GM23338 (cell line): ENCODE data around the gene TNFRSF6B. TPM values are rescaled to one million over a fixed set of nuclear protein-coding genes. Genes with fewer than 3 reads are reported as not detected.

Source experiments
- ATAC-seq: fragments of 200-7000 bp; cut with Tn5 transposase; 3 replicates; pipeline ENCODE4 v1.9.1; 2020
- DNase-seq: peaks from one replicate; pipeline ENCODE4 v3.0.0-alpha.2; 2015; ENCODE audit warnings: low spot score
- H2AFZ ChIP-seq: fragments of 200-600 bp; sonication (generic); 2 replicates; pipeline ENCODE4 v1.8.0; 2016; ENCODE audit warnings: antibody characterized with exemption, mild to moderate bottlenecking, moderate library complexity
- H3F3A ChIP-seq: fragments of 200-600 bp; sonication (generic); replicated peaks from 2 replicates; pipeline ENCODE4 v1.8.0; 2017; ENCODE audit warnings: antibody characterized with exemption, mixed run types, low read depth
- H3K27ac ChIP-seq: fragments of 200-600 bp; sonication (generic); 2 replicates; pipeline ENCODE4 v1.6.1; 2016; ENCODE audit warnings: low read depth
- H3K27me3 ChIP-seq: fragments of 200-600 bp; sonication (generic); 2 replicates; pipeline ENCODE4 v1.8.0; 2016; ENCODE audit warnings: mild to moderate bottlenecking, mixed run types, moderate library complexity; ENCODE audit not compliant: insufficient read depth
- H3K36me3 ChIP-seq: fragments of 200-600 bp; sonication (generic); 2 replicates; pipeline ENCODE4 v1.8.0; 2016; ENCODE audit warnings: mild to moderate bottlenecking; ENCODE audit not compliant: insufficient read depth
- H3K4me1 ChIP-seq: fragments of 200-600 bp; sonication (generic); 2 replicates; pipeline ENCODE4 v1.8.0; 2016; ENCODE audit warnings: mild to moderate bottlenecking, moderate library complexity; ENCODE audit not compliant: insufficient read depth
- H3K4me2 ChIP-seq: fragments of 200-600 bp; sonication (generic); 2 replicates; pipeline ENCODE4 v1.7.1; 2017; ENCODE audit warnings: mixed run types
- H3K4me3 ChIP-seq: fragments of 200-600 bp; sonication (generic); 2 replicates; pipeline ENCODE4 v1.6.1; 2016; ENCODE audit warnings: mixed run types
- H3K79me2 ChIP-seq: fragments of 200-600 bp; sonication (generic); replicated peaks from 2 replicates; pipeline ENCODE4 v1.8.0; 2017; ENCODE audit warnings: mild to moderate bottlenecking; ENCODE audit not compliant: insufficient read depth
- H3K9me2 ChIP-seq: fragments of 200-600 bp; sonication (generic); 2 replicates; pipeline ENCODE4 v1.8.0; 2017; ENCODE audit not compliant: insufficient read depth
- H4K20me1 ChIP-seq: fragments of 200-600 bp; sonication (generic); replicated peaks from 2 replicates; pipeline ENCODE4 v1.8.0; 2017; ENCODE audit warnings: mild to moderate bottlenecking; ENCODE audit not compliant: insufficient read depth
- H3K27ac Mint-ChIP-seq: 2 replicates; pipeline ENCODE4 v1.8.0; 2020; ENCODE audit warnings: inconsistent platforms, mild to moderate bottlenecking, moderate library complexity, mixed read lengths
- H3K27me3 Mint-ChIP-seq: 3 replicates; pipeline ENCODE4 v1.8.0; 2022; ENCODE audit warnings: low read depth, mild to moderate bottlenecking, moderate library complexity, mixed read lengths, inconsistent platforms; ENCODE audit not compliant: insufficient read depth, poor library complexity
- H3K36me3 Mint-ChIP-seq: 3 replicates; pipeline ENCODE4 v1.8.0; 2021; ENCODE audit warnings: low read depth, mild to moderate bottlenecking, inconsistent platforms, moderate library complexity, mixed read lengths
- H3K4me1 Mint-ChIP-seq: 3 replicates; pipeline ENCODE4 v1.8.0; 2020; ENCODE audit warnings: mild to moderate bottlenecking, inconsistent platforms, mixed read lengths
- H3K4me3 Mint-ChIP-seq: 3 replicates; pipeline ENCODE4 v1.8.0; 2021; ENCODE audit warnings: moderate library complexity, mild to moderate bottlenecking, inconsistent platforms, mixed read lengths
- H3K9me3 Mint-ChIP-seq: 3 replicates; pipeline ENCODE4 v1.8.0; 2020; ENCODE audit warnings: moderate library complexity, mild to moderate bottlenecking, inconsistent platforms, mixed read lengths
- CREB1 ChIP-seq: fragments of 250-450 bp; sonication (Bioruptor Pico); IDR thresholded peaks from 2 replicates; pipeline ENCODE4 v1.5.0; 2020; ENCODE audit warnings: low read depth, mild to moderate bottlenecking, moderate library complexity
- EZH2 ChIP-seq: fragments of 200-600 bp; sonication (generic); IDR thresholded peaks from one replicate; pipeline ENCODE4 v1.8.0; 2017; ENCODE audit warnings: antibody characterized with exemption, mild to moderate bottlenecking, low read depth; ENCODE audit not compliant: unreplicated experiment
- EZH2phosphoT487 ChIP-seq: fragments of 200-600 bp; sonication (generic); IDR thresholded peaks from one replicate; pipeline ENCODE4 v1.8.1; 2018; ENCODE audit warnings: antibody characterized with exemption; ENCODE audit not compliant: unreplicated experiment
- JUNB ChIP-seq: IDR thresholded peaks from one replicate; pipeline ENCODE4 v1.6.1; 2016; ENCODE audit warnings: antibody characterized with exemption; ENCODE audit not compliant: unreplicated experiment
- NANOG ChIP-seq: IDR thresholded peaks from 2 replicates; pipeline ENCODE4 v1.6.1; 2016; ENCODE audit warnings: antibody characterized with exemption, borderline replicate concordance
- POLR2AphosphoS5 ChIP-seq: IDR thresholded peaks from 2 replicates; pipeline ENCODE4 v1.6.1; 2016; ENCODE audit warnings: antibody characterized with exemption, low read depth
- STAT1 ChIP-seq: IDR thresholded peaks from one replicate; pipeline ENCODE4 v1.6.1; 2016; ENCODE audit warnings: antibody characterized with exemption; ENCODE audit not compliant: unreplicated experiment
- ZNF114 ChIP-seq: fragments of 250-450 bp; sonication (Bioruptor Pico); IDR thresholded peaks from 2 replicates; pipeline ENCODE4 v1.5.0; 2020; ENCODE audit warnings: mild to moderate bottlenecking, moderate library complexity
- ZNF331 ChIP-seq: fragments of 250-450 bp; sonication (Bioruptor Pico); IDR thresholded peaks from 2 replicates; pipeline ENCODE4 v1.5.0; 2020; ENCODE audit warnings: low read depth, mild to moderate bottlenecking, moderate library complexity
- polyA plus RNA-seq: library from polyadenylated mRNA; unstranded; fragments of >200 nt; fragmentation: Nextera tagmentation; extraction: Ambion mirVana; gene quantifications from 2 replicates; pipeline ENCODE4 v1.2.1, GENCODE V29; 2016
- total RNA-seq: library from RNA; depleted of rRNA; stranded (reverse); fragments of >200 nt; shearing (Covaris generic); gene quantifications from 2 replicates; pipeline ENCODE4 v1.2.3, GENCODE V29; 2014
- TF ChIP-seq, protein P1 (sequence below): IDR thresholded peaks from 2 replicates; pipeline ENCODE4 v1.6.1; 2016; ENCODE audit warnings: antibody characterized with exemption
- TF ChIP-seq, protein P2 (sequence below): IDR thresholded peaks from one replicate; pipeline ENCODE4 v1.6.1; 2018; ENCODE audit warnings: antibody characterized with exemption; ENCODE audit not compliant: unreplicated experiment
- TF ChIP-seq, protein P3 (sequence below), 2 experiments: fragments of 200-600 bp in 1 of 2; sonication (generic) in 1 of 2; conservative IDR thresholded peaks; 2 replicates each; pipeline versions ENCODE4 v1.5.1 to v1.6.1; 2016 to 2017; ENCODE audit warnings: antibody characterized with exemption in 2 of 2, low read depth in 2 of 2, mild to moderate bottlenecking in 2 of 2, moderate library complexity in 1 of 2
- TF ChIP-seq, protein P4 (sequence below): fragments of 250-450 bp; sonication (Bioruptor Pico); IDR thresholded peaks from 2 replicates; pipeline ENCODE4 v1.5.0; 2020; ENCODE audit warnings: mild to moderate bottlenecking, moderate library complexity

The TNFRSF6B gene
- total and polyA plus RNA-seq, 2 experiments from 2014 or later: 0.28 TPM; not detected in 1

DNA sequence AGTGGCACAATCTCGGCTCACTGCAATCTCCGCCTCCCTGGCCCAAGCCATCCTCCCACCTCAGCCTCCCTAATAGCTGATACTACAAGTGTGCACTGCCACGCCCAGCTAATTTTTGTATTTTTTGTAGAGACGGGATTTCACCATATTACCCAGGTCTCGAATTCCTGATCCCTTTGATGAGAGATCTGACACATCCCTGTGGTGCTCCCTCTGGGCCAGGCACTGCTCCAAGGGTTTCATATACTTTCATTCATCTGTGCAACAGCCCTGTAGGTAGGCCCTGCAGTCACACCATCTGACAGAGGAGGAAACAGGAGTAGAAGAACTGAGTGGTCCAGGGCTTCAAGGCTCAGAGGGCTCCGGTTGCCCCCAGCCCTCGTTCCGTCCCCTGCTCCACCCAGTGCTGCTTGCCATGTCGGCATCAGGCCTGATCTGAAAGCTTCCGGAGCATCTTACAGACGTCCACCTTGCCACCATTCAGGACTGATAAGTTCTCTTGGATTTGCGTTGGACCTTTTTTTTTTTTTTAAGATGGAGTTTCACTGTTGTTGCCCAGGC is 14.7 kb downstream of the TNFRSF6B start:
- Histone ChIP-seq H3K4me3 (no peak overlapping the region), H3K27ac (no peak overlapping the region), H3F3A (peaks cover 17% of the 10 kb centered on the region; the same call in 1 of the 2 replicates), H3K27me3 (no peaks in the 10 kb centered on the region), H3K36me3 (peaks cover 4% of the 10 kb centered on the region; the same call in 1 of the 2 replicates), H3K9me2 (no peaks in the 10 kb centered on the region), H4K20me1 (peaks cover 13% of the 10 kb centered on the region), H3K79me2 (peaks cover 85% of the 10 kb centered on the region), H3K4me1 (no peaks in the 10 kb centered on the region; the same call in 1 of the 2 replicates), H3K4me2 (no peak overlapping the region), H2AFZ (no peak overlapping the region)
- Mint-ChIP-seq H3K36me3 (peaks cover 57% of the 10 kb centered on the region), H3K4me1 (peaks cover 10% of the 10 kb centered on the region), H3K27me3 (peaks cover 9% of the 10 kb centered on the region), H3K4me3 (no peak overlapping the region), H3K27ac (no peak overlapping the region), H3K9me3 (no peaks in the 10 kb centered on the region)
- no peak for ATAC-seq
- TF ChIP-seq EZH2phosphoT487 (no peak), POLR2AphosphoS5 (no peak), CREB1 (CRISPR knock-in tag) (no peak), STAT1 (no peak), NANOG (no peak), EZH2 (no peak), ZNF114 (CRISPR knock-in tag) (no peak), ZNF331 (no peak), JUNB (no peak)
- TF ChIP-seq, protein P1, sequence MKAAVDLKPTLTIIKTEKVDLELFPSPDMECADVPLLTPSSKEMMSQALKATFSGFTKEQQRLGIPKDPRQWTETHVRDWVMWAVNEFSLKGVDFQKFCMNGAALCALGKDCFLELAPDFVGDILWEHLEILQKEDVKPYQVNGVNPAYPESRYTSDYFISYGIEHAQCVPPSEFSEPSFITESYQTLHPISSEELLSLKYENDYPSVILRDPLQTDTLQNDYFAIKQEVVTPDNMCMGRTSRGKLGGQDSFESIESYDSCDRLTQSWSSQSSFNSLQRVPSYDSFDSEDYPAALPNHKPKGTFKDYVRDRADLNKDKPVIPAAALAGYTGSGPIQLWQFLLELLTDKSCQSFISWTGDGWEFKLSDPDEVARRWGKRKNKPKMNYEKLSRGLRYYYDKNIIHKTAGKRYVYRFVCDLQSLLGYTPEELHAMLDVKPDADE: no peak
- TF ChIP-seq, protein P2, sequence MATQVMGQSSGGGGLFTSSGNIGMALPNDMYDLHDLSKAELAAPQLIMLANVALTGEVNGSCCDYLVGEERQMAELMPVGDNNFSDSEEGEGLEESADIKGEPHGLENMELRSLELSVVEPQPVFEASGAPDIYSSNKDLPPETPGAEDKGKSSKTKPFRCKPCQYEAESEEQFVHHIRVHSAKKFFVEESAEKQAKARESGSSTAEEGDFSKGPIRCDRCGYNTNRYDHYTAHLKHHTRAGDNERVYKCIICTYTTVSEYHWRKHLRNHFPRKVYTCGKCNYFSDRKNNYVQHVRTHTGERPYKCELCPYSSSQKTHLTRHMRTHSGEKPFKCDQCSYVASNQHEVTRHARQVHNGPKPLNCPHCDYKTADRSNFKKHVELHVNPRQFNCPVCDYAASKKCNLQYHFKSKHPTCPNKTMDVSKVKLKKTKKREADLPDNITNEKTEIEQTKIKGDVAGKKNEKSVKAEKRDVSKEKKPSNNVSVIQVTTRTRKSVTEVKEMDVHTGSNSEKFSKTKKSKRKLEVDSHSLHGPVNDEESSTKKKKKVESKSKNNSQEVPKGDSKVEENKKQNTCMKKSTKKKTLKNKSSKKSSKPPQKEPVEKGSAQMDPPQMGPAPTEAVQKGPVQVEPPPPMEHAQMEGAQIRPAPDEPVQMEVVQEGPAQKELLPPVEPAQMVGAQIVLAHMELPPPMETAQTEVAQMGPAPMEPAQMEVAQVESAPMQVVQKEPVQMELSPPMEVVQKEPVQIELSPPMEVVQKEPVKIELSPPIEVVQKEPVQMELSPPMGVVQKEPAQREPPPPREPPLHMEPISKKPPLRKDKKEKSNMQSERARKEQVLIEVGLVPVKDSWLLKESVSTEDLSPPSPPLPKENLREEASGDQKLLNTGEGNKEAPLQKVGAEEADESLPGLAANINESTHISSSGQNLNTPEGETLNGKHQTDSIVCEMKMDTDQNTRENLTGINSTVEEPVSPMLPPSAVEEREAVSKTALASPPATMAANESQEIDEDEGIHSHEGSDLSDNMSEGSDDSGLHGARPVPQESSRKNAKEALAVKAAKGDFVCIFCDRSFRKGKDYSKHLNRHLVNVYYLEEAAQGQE: no peak
- TF ChIP-seq, protein P3, sequence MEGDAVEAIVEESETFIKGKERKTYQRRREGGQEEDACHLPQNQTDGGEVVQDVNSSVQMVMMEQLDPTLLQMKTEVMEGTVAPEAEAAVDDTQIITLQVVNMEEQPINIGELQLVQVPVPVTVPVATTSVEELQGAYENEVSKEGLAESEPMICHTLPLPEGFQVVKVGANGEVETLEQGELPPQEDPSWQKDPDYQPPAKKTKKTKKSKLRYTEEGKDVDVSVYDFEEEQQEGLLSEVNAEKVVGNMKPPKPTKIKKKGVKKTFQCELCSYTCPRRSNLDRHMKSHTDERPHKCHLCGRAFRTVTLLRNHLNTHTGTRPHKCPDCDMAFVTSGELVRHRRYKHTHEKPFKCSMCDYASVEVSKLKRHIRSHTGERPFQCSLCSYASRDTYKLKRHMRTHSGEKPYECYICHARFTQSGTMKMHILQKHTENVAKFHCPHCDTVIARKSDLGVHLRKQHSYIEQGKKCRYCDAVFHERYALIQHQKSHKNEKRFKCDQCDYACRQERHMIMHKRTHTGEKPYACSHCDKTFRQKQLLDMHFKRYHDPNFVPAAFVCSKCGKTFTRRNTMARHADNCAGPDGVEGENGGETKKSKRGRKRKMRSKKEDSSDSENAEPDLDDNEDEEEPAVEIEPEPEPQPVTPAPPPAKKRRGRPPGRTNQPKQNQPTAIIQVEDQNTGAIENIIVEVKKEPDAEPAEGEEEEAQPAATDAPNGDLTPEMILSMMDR (conservative IDR thresholded peaks at IDR 0.05; ENCODE audit: low read depth in 2 of 2): no peak
- TF ChIP-seq, protein P4, sequence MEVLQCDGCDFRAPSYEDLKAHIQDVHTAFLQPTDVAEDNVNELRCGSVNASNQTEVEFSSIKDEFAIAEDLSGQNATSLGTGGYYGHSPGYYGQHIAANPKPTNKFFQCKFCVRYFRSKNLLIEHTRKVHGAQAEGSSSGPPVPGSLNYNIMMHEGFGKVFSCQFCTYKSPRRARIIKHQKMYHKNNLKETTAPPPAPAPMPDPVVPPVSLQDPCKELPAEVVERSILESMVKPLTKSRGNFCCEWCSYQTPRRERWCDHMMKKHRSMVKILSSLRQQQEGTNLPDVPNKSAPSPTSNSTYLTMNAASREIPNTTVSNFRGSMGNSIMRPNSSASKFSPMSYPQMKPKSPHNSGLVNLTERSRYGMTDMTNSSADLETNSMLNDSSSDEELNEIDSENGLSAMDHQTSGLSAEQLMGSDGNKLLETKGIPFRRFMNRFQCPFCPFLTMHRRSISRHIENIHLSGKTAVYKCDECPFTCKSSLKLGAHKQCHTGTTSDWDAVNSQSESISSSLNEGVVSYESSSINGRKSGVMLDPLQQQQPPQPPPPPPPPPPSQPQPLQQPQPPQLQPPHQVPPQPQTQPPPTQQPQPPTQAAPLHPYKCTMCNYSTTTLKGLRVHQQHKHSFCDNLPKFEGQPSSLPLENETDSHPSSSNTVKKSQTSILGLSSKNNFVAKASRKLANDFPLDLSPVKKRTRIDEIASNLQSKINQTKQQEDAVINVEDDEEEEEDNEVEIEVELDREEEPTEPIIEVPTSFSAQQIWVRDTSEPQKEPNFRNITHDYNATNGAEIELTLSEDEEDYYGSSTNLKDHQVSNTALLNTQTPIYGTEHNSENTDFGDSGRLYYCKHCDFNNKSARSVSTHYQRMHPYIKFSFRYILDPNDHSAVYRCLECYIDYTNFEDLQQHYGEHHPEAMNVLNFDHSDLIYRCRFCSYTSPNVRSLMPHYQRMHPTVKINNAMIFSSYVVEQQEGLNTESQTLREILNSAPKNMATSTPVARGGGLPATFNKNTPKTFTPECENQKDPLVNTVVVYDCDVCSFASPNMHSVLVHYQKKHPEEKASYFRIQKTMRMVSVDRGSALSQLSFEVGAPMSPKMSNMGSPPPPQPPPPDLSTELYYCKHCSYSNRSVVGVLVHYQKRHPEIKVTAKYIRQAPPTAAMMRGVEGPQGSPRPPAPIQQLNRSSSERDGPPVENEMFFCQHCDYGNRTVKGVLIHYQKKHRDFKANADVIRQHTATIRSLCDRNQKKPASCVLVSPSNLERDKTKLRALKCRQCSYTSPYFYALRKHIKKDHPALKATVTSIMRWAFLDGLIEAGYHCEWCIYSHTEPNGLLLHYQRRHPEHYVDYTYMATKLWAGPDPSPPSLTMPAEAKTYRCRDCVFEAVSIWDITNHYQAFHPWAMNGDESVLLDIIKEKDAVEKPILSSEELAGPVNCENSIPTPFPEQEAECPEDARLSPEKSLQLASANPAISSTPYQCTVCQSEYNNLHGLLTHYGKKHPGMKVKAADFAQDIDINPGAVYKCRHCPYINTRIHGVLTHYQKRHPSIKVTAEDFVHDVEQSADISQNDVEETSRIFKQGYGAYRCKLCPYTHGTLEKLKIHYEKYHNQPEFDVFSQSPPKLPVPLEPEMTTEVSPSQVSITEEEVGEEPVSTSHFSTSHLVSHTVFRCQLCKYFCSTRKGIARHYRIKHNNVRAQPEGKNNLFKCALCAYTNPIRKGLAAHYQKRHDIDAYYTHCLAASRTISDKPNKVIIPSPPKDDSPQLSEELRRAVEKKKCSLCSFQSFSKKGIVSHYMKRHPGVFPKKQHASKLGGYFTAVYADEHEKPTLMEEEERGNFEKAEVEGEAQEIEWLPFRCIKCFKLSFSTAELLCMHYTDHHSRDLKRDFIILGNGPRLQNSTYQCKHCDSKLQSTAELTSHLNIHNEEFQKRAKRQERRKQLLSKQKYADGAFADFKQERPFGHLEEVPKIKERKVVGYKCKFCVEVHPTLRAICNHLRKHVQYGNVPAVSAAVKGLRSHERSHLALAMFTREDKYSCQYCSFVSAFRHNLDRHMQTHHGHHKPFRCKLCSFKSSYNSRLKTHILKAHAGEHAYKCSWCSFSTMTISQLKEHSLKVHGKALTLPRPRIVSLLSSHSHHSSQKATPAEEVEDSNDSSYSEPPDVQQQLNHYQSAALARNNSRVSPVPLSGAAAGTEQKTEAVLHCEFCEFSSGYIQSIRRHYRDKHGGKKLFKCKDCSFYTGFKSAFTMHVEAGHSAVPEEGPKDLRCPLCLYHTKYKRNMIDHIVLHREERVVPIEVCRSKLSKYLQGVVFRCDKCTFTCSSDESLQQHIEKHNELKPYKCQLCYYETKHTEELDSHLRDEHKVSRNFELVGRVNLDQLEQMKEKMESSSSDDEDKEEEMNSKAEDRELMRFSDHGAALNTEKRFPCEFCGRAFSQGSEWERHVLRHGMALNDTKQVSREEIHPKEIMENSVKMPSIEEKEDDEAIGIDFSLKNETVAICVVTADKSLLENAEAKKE (CRISPR knock-in tag): no peak
- no peak for DNase-seq
